Fibroblast of lung (primary cell): Measurements from ENCODE around the gene CALML4.

Source experiments
- CTCF ChIP-seq, 2 donors: IDR thresholded peaks in 1 of 2; conservative IDR thresholded peaks in 1 of 2; 1 replicate in 1 of 2; 2 replicates in 1 of 2; pipeline ENCODE4 v1.5.1; 2011 to 2012; ENCODE audit warnings: low read length in 2 of 2, control low read depth in 1 of 2, inconsistent platforms in 1 of 2, low read depth in 1 of 2, mild to moderate bottlenecking in 1 of 2
- EZH2 ChIP-seq: IDR thresholded peaks from 2 replicates; pipeline ENCODE4 v1.5.1; 2012; ENCODE audit warnings: low read length, control low read depth, mild to moderate bottlenecking; ENCODE audit errors: missing control alignments

GRCh38 chr15:68210409-68210756, 5.3 kb upstream of the CALML4 start:
- TF ChIP-seq CTCF (conservative IDR thresholded peaks at IDR 0.05 in 1 of 2, IDR thresholded peaks at IDR 0.05 in 1 of 2; ENCODE audit: low read depth in 1 of 2, low read length in 2 of 2) (no peak), EZH2 (no peak)
